BLaER1 (cell line): Measurements from ENCODE around the gene CLCN7.

Experiments used
- H3K27ac ChIP-seq: shearing (Covaris generic); formaldehyde crosslinking; 2 replicates; pipeline ENCODE4 v1.8.1; 2022
- H3K27me3 ChIP-seq: shearing (Covaris generic); formaldehyde crosslinking; 2 replicates; pipeline ENCODE4 v1.8.1; 2022
- H3K36me3 ChIP-seq: shearing (Covaris generic); formaldehyde crosslinking; 2 replicates; pipeline ENCODE4 v1.8.1; 2022
- H3K4me1 ChIP-seq: shearing (Covaris generic); formaldehyde crosslinking; 2 replicates; pipeline ENCODE4 v1.8.1; 2022
- H3K4me2 ChIP-seq: shearing (Covaris generic); formaldehyde crosslinking; 2 replicates; pipeline ENCODE4 v1.8.1; 2022
- H3K4me3 ChIP-seq: shearing (Covaris generic); formaldehyde crosslinking; 2 replicates; pipeline ENCODE4 v1.8.1; 2022
- H3K9ac ChIP-seq: shearing (Covaris generic); formaldehyde crosslinking; 2 replicates; pipeline ENCODE4 v1.8.1; 2022
- H3K9me3 ChIP-seq: shearing (Covaris generic); formaldehyde crosslinking; 2 replicates; pipeline ENCODE4 v1.8.1; 2022
- H4K20me1 ChIP-seq: shearing (Covaris generic); formaldehyde crosslinking; 2 replicates; pipeline ENCODE4 v1.8.1; 2022
- Cebpa-rat ChIP-seq: shearing (Covaris generic); IDR thresholded peaks from 2 replicates; pipeline ENCODE4 v1.8.1; 2022

The CLCN7 gene

GRCh38 chr16:1495211-1495888, 20.5 kb upstream of the CLCN7 start:
- Histone ChIP-seq H3K9me3 (no peaks in the 10 kb centered on the region), H3K27me3 (no peaks in the 10 kb centered on the region), H3K36me3 (peaks cover 61% of the 10 kb centered on the region), H3K27ac (no peak overlapping the region), H3K9ac (peak overlapping the region; percentile 98), H4K20me1 (peaks cover 56% of the 10 kb centered on the region), H3K4me2 (peak overlapping the region; percentile 95), H3K4me1 (peaks cover 33% of the 10 kb centered on the region), H3K4me3 (no peak overlapping the region)
- no peak for TF ChIP-seq Cebpa-rat

- Histone ChIP-seq H3K4me3 (peak overlapping the region; percentile 96), H3K9ac (peak overlapping the region; percentile 98), H3K9me3 (no peaks in the 10 kb centered on the region), H3K27ac (no peak overlapping the region), H3K4me1 (peaks cover 33% of the 10 kb centered on the region), H3K4me2 (peak overlapping the region; percentile 95), H3K27me3 (no peaks in the 10 kb centered on the region), H3K36me3 (peaks cover 55% of the 10 kb centered on the region), H4K20me1 (peaks cover 56% of the 10 kb centered on the region)
- TF ChIP-seq Cebpa-rat = no peak
These were observed 19.9 kb upstream of the CLCN7 start for GRCh38 chr16:1494711-1495110.

GRCh38 chr16:1494129-1494640, 19.4 kb upstream of the CLCN7 start:
- peak overlapping the region; percentile 97 for H3K27ac ChIP-seq
- H4K20me1 ChIP-seq = peaks cover 56% of the 10 kb centered on the region

GRCh38 chr16:1493746-1494094, 18.9 kb upstream of the CLCN7 start:
- peak overlapping the region; percentile 95 for H3K4me2 ChIP-seq
- H3K4me3 ChIP-seq = peak overlapping the region; percentile 96
- H3K27ac ChIP-seq = peak overlapping the region; percentile 97
- H3K4me1 ChIP-seq = peaks cover 33% of the 10 kb centered on the region
- peaks cover 51% of the 10 kb centered on the region for H4K20me1 ChIP-seq
- no peaks in the 10 kb centered on the region for H3K9me3 ChIP-seq
- H3K36me3 ChIP-seq = peaks cover 46% of the 10 kb centered on the region
- no peak for TF ChIP-seq Cebpa-rat
- no peaks in the 10 kb centered on the region for H3K27me3 ChIP-seq
- H3K9ac ChIP-seq = peak overlapping the region; percentile 98

More at GRCh38 chr16:1494129-1494640, 19.4 kb upstream of the CLCN7 start:
- peak overlapping the region; percentile 96 for H3K4me3 ChIP-seq
- peaks cover 50% of the 10 kb centered on the region for H3K36me3 ChIP-seq
- H3K9me3 ChIP-seq = no peaks in the 10 kb centered on the region
- peaks cover 33% of the 10 kb centered on the region for H3K4me1 ChIP-seq
- peak overlapping the region; percentile 95 for H3K4me2 ChIP-seq
- no peak for TF ChIP-seq Cebpa-rat
- peak overlapping the region; percentile 98 for H3K9ac ChIP-seq
- no peaks in the 10 kb centered on the region for H3K27me3 ChIP-seq

- H3K4me1 ChIP-seq = peaks cover 33% of the 10 kb centered on the region
- H3K4me3 ChIP-seq = peak within 1 kb of the TSS; percentile 96
- peaks cover 40% of the 10 kb centered on the region for H3K36me3 ChIP-seq
- TF ChIP-seq Cebpa-rat = no peak
- no peaks in the 10 kb centered on the region for H3K27me3 ChIP-seq
- peak within 1 kb of the TSS; percentile 95 for H3K4me2 ChIP-seq
- peak within 1 kb of the TSS; percentile 98 for H3K9ac ChIP-seq
- H4K20me1 ChIP-seq = peaks cover 45% of the 10 kb centered on the region
- no peaks in the 10 kb centered on the region for H3K9me3 ChIP-seq
- peak within 1 kb of the TSS; percentile 97 for H3K27ac ChIP-seq
These were observed 18.3 kb upstream of the CLCN7 start, which contains the start of gene TELO2 for GRCh38 chr16:1492923-1493745. TELO2 (plus strand) TSS chr16:1493360; CDS start chr16:1494282, 922 bp downstream.

- peaks cover 37% of the 10 kb centered on the region for H4K20me1 ChIP-seq
- H3K9ac ChIP-seq = peak overlapping the region; percentile 98; the same call in 1 of the 2 replicates
- peaks cover 31% of the 10 kb centered on the region for H3K36me3 ChIP-seq
- no peaks in the 10 kb centered on the region for H3K9me3 ChIP-seq
- H3K4me2 ChIP-seq = peak overlapping the region; percentile 95
- peak overlapping the region; percentile 97 for H3K27ac ChIP-seq
- no peak for TF ChIP-seq Cebpa-rat
- H3K4me1 ChIP-seq = peaks cover 33% of the 10 kb centered on the region
- H3K27me3 ChIP-seq = no peaks in the 10 kb centered on the region
- peak overlapping the region; percentile 96 for H3K4me3 ChIP-seq
These were observed 17.5 kb upstream of the CLCN7 start for GRCh38 chr16:1492082-1492922.

GRCh38 chr16:1491327-1491726, 16.5 kb upstream of the CLCN7 start:
- Histone ChIP-seq H3K9ac (no peak overlapping the region), H3K27ac (no peak overlapping the region), H3K4me3 (no peak overlapping the region), H4K20me1 (peaks cover 27% of the 10 kb centered on the region), H3K9me3 (no peaks in the 10 kb centered on the region), H3K4me1 (peaks cover 33% of the 10 kb centered on the region), H3K36me3 (peaks cover 22% of the 10 kb centered on the region), H3K27me3 (no peaks in the 10 kb centered on the region), H3K4me2 (no peak overlapping the region)
- no peak for TF ChIP-seq Cebpa-rat

- H3K9ac ChIP-seq = no peak overlapping the region
- H4K20me1 ChIP-seq = peaks cover 5% of the 10 kb centered on the region
- H3K27ac ChIP-seq = no peak overlapping the region
- no peak for TF ChIP-seq Cebpa-rat
- no peaks in the 10 kb centered on the region for H3K27me3 ChIP-seq
- no peak overlapping the region for H3K4me3 ChIP-seq
- H3K4me2 ChIP-seq = no peak overlapping the region
- H3K36me3 ChIP-seq = no peaks in the 10 kb centered on the region
- H3K4me1 ChIP-seq = peaks cover 13% of the 10 kb centered on the region
- no peaks in the 10 kb centered on the region for H3K9me3 ChIP-seq
These were observed 14.2 kb upstream of the CLCN7 start for GRCh38 chr16:1489077-1489476.

GRCh38 chr16:1488619-1489018, 13.8 kb upstream of the CLCN7 start, which contains the start of gene PTX4:
PTX4 (minus strand) TSS chr16:1488944; CDS start chr16:1488909, 35 bp downstream.
- H4K20me1 ChIP-seq = peaks cover under 1% of the 10 kb centered on the region; the same call in 1 of the 2 replicates

More at GRCh38 chr16:1488619-1489018, 13.8 kb upstream of the CLCN7 start, which contains the start of gene PTX4:
- Histone ChIP-seq H3K36me3 (no peaks in the 10 kb centered on the region), H3K27me3 (no peaks in the 10 kb centered on the region), H3K9me3 (no peaks in the 10 kb centered on the region), H3K4me2 (no peak within 1 kb of the TSS), H3K4me1 (peaks cover 10% of the 10 kb centered on the region), H3K4me3 (no peak within 1 kb of the TSS), H3K27ac (no peak within 1 kb of the TSS), H3K9ac (no peak within 1 kb of the TSS)
- TF ChIP-seq Cebpa-rat = no peak
